IPS-NIHi11 (cell line): Measurements from ENCODE around the gene BABAM2.

Experiments used
- DNase-seq: peaks from one replicate; pipeline ENCODE4 v3.0.0; 2012; ENCODE audit warnings: mixed read lengths, low spot score

Gene BABAM2

GRCh38 chr2:28378679-28379584, 488.4 kb downstream of the BABAM2 start:
- DNase-seq, result no peak

GRCh38 chr2:28380219-28380618, 489.7 kb downstream of the BABAM2 start:
- DNase-seq, result no peak

GRCh38 chr2:28381225-28382180, 491.0 kb downstream of the BABAM2 start:
- DNase-seq, result no peak

- DNase-seq, result no peak
Observed at GRCh38 chr2:28382755-28383154, 492.2 kb downstream of the BABAM2 start.

- no peak for DNase-seq
Observed at GRCh38 chr2:28387082-28387960, 496.8 kb downstream of the BABAM2 start.
